Stimulated activated CD4-positive, alpha-beta T cell treated with anti-CD3 and anti-CD28 coated beads, TNF-alpha, amount 100 ng/mL, for 4 hours (primary cell): Measurements from ENCODE around the gene CR2.
"Not testable (repeated sequence)": the region's sequence is repeated elsewhere in the genome, so short reads cannot be mapped to it uniquely, and the experiment has no call there.

ENCODE experiments used
- DNase-seq, 3 experiments: peaks; one replicate each; pipeline ENCODE4 v3.0.0-alpha.2; 2020; ENCODE audit warnings: low read depth in 3 of 3

The CR2 gene

GRCh38 chr1:207504438-207504837 is 50.3 kb downstream of the CR2 start:
- DNase-seq = no peak

DNA sequence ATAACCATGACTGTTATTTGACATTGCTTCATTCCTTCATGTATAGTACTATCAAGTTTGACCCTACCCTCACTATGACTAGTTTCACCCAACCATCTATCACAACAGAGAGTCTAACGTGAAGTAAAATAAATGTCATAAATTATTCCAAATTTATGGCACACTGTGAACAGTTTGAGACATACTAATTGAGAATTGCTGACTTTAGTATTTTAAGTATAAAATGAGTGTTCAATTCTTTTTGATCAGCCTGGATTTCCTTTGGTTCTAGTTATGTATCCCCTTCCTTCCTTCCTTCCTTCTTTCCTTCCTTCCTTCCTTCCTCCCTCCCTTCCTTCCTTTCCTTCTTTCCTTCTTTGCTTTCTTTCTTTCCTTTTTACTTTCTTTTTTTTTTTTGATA is 56.3 kb downstream of the CR2 start:
- no peak for DNase-seq

DNA sequence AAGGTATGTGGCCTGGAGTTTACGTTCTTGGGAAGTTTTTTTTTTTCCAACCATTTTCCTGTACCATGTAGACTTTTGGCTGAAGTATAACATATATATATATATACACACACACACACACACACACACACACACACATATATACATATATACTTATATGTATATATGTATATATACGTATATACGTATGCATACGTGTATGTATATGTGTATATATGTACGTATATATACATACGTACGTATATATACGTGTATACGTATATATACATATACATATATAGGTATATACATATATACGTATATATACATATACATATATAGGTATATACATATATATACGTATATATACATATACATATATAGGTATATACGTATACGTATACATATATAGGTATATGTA is 60.8 kb downstream of the CR2 start:
- DNase-seq = no peak

DNA sequence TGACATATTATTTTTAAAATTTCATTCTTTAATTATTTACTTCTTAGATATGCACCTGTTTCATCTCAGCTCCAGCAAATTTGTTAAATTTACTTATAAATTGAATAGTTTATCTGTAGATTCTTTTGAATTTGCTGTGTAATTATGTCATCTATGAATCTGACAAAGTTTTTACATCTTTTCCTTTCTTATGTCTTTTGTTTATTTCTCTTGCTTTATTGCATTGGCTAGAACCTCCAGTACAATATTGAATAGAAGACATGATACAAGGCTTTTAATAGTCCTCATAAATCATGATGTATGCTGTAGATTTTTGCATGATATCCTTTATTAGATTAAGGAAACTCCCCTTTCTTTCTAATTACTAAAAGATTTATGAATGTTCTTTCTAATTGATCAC is 62.6 kb downstream of the CR2 start:
- DNase-seq = no peak

DNA sequence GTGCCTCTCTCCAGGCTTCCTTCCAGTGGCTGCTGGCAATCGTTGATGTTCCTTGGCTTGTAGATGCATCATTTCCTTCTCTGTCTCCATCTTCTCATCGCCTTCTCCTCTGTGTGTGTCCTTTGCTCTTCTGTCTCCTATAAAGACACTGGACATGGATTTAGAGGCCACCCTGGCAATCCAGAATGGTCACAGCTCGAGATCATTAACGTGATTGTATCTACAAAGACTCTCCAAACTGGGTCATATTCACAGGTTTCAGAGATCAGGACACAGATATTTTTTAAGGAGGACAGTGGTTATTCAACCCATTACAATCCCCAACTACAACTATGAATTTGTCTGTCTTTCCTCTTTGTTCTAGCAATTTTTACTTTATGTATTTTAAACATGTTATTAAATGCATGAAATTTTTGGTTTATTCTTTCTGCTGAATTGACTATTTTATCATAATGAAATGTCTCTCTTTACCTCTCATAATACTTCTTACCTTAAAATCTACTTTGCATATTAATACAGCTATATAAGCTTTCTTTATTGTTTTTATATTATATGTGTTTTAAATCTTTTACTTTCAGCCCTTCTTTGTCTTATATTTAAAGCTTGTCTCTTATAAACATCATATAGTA is 64.6 kb downstream of the CR2 start:
- DNase-seq = no peak

DNA sequence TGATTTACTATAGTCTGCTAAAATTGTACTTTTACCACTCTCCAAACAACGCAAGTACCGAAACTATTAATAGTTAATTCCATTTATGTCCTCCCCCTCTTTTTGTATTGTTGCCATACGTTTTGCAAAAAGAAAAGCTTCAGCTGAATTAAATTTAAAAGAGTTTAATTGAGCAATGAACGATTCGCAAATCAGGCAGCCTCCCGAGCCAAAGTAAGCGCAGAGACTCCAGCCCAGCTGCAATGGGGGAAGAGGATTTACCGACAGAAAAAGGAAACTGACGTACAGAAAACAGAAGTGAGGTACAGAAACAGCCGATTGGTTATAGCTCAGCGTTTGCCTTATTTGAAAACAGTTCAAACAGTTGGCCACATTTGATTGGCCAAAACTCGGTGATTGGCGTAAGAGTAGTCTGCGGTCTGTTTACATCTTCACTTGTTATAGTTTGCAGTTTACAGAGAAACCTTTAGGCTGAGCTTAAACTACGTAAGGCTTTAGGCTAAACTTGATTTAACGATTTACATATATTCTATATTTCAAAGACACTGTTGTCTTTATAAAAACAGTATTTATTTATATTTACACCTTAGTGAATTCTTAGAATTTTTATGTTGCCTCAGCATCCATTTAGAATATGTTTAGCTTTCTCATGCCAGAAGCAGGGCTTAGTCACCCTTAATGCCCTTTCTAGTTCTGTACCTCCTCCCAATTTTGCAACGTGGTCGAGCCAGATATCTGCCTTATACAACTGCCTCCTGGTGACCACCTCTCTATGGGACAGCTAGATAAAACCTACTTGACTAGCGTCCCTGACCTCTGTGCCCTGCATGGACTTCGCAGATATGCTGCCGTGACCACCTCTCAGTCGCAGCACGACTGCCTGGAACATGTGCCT is 65.6 kb downstream of the CR2 start:
- DNase-seq = no peak

DNA sequence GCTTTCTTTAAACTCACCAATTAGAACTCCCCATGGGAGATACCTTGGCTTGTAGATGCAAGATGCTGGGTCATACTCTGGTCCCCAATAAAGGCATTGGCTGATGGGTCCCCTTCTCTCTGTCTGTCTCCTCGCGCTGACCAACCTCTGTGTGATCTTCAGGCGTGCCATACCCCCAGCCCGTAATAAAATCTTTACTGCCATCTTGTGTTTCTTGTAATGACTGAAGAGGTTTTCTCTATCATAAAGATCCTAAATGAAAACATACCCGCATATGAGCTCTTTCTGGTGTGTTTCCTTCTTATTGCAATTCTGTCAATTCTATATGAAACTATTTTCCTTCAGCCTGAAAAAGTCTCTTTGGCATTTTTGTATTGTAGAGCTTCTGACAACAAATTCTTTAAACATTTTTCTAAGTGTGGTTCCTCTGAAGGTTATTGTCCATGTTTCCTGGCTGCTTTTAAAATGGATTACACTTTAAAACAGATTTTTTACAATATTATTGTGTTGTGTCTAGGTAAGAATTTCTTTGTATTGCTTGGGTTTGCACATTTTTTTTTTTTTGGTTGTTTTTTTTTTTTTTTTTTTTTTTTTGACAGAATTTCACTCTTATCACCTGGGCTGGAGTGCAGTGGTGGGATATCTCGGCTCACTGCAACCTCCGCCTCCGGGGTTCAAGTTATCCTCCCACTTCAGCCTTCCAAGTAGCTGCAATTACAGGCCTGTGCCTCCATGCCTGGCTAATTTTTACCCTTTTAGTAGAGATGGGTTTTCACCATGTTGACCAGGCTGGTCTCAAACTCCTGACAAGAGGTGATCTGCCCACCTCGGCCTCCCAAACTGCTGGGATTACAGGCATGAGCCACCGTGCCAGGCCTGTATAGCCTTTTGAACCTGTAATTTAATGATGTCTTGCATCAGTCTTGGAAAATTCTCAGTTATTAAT is 66.5 kb downstream of the CR2 start:
- not testable (repeated sequence) for DNase-seq

- not testable (repeated sequence) for DNase-seq
Observed at GRCh38 chr1:207525239-207525638, 71.1 kb downstream of the CR2 start.

- DNase-seq = not testable (repeated sequence)
Observed at GRCh38 chr1:207528401-207528800, 74.3 kb downstream of the CR2 start.

DNA sequence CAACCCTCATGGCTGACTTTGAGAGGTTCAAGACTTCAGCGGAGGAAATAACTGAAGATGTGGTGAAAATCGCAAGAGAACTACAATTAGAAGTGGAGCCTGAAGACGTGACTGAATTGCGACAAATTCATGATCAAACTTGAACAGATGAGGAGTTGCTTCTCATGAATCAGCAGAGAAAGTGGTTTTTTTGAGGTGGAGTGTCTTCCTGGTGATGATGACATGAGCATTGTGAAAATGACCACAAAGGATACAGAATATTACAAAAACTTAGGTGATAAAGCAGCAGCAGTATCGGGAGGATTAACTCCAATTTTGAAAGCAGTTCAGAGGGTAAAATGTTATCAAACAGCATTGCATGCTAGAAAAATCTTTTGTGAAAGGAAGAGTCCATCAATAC is 82.1 kb downstream of the CR2 start:
- not testable (repeated sequence) for DNase-seq
